ENCODE measurements around the gene ACSL1. TPM values are rescaled to one million over a fixed set of nuclear protein-coding genes. Genes with fewer than 3 reads are reported as not detected.

Gene ACSL1
- total and polyA plus RNA-seq, 9 of the 15 experiments (the other 6 are each of a cell fraction or from before 2014, with no cell fraction given): 6.7 to 24.1 (median 15.0) TPM

GRCh38 chr4:184747034-184747830 lies 78.5 kb downstream of the ACSL1 start (continued):
- TF ChIP-seq L3MBTL2 (IDR thresholded peaks at IDR 0.05) (peak; percentile 18; the same call in 1 of the 2 replicates), RCOR1 (IDR thresholded peaks at IDR 0.05; ENCODE audit: borderline replicate concordance in 1 of 2, low read depth in 2 of 2, low read length in 2 of 2) (no peak; a peak in 1 of 4 replicates), JUND (IDR thresholded peaks at IDR 0.05; ENCODE audit: borderline replicate concordance, low read depth, low read length) (0 out of 2 replicates have a peak, but pooled peaks have one; percentile 4), JUND (tag; IDR thresholded peaks at IDR 0.05; ENCODE audit: borderline replicate concordance, low read depth, low read length) (peak; percentile 55; the same call in 1 of the 3 replicates), SMARCE1 (IDR thresholded peaks at IDR 0.05) (no peak), ILK (tag; IDR thresholded peaks at IDR 0.05; ENCODE audit: borderline replicate concordance, low read depth) (no peak), MBD1 (CRISPR knock-in tag; IDR thresholded peaks at IDR 0.05) (no peak), EP300 (IDR thresholded peaks at IDR 0.05; ENCODE audit: low read length) (peak; percentile 40), CREB3L1 (IDR thresholded peaks at IDR 0.05; ENCODE audit: borderline replicate concordance, low read depth) (no peak), HIVEP1 (CRISPR knock-in tag; IDR thresholded peaks at IDR 0.05) (no peak), ZBTB34 (CRISPR knock-in tag; IDR thresholded peaks at IDR 0.05) (no peak), ZNF511 (CRISPR knock-in tag; IDR thresholded peaks at IDR 0.05) (no peak), TFAP4 (CRISPR knock-in tag; IDR thresholded peaks at IDR 0.05; ENCODE audit: borderline replicate concordance) (peak; percentile 65), ARID1B (IDR thresholded peaks at IDR 0.05) (peak; percentile 56; the same call in 1 of the 2 replicates), ZNF408 (CRISPR knock-in tag; IDR thresholded peaks at IDR 0.05; ENCODE audit: low read depth) (no peak), ZBTB33 (CRISPR knock-in tag; IDR thresholded peaks at IDR 0.05) (no peak), ADNP (tag; IDR thresholded peaks at IDR 0.05) (no peak), MTA1 (IDR thresholded peaks at IDR 0.05; ENCODE audit: borderline replicate concordance) (no peak), RBM34 (IDR thresholded peaks at IDR 0.05; ENCODE audit: borderline replicate concordance, insufficient read depth, low read length) (no peak)

All from K562 (cell line).